H9 (cell line): ENCODE data around the gene PTOV1. TPM values are rescaled to one million over a fixed set of nuclear protein-coding genes. Genes with fewer than 3 reads are reported as not detected.

Experiments
- DNase-seq: peaks from one replicate; pipeline ENCODE4 v3.0.0-alpha.2; 2017
- H2AFZ ChIP-seq: one replicate; pipeline ENCODE4 v1.6.1; 2013; ENCODE audit warnings: mild to moderate bottlenecking, low read length, control low read depth, moderate library complexity
- H2AK5ac ChIP-seq: 2 replicates; pipeline ENCODE4 v1.6.1; 2013; ENCODE audit warnings: low read length, control low read depth, mixed read lengths; ENCODE audit not compliant: insufficient read length
- H2BK120ac ChIP-seq: one replicate; pipeline ENCODE4 v1.6.1; 2013; ENCODE audit warnings: low read depth, mild to moderate bottlenecking, low read length, control low read depth, inconsistent platforms; ENCODE audit not compliant: poor library complexity, severe bottlenecking
- H2BK12ac ChIP-seq: 2 replicates; pipeline ENCODE4 v1.6.1; 2013; ENCODE audit warnings: low read length, control low read depth, mixed read lengths, low read depth; ENCODE audit not compliant: insufficient read length
- H2BK15ac ChIP-seq: 2 replicates; pipeline ENCODE4 v1.6.1; 2013; ENCODE audit warnings: low read depth, low read length, control low read depth
- H2BK20ac ChIP-seq: one replicate; pipeline ENCODE4 v1.6.1; 2013; ENCODE audit warnings: low read depth, mild to moderate bottlenecking, low read length, control low read depth, inconsistent platforms; ENCODE audit not compliant: poor library complexity, severe bottlenecking
- H2BK5ac ChIP-seq: 2 replicates; pipeline ENCODE4 v1.6.1; 2013; ENCODE audit warnings: low read length, control low read depth, mixed read lengths; ENCODE audit not compliant: insufficient read length
- H3K14ac ChIP-seq: 2 replicates; pipeline ENCODE4 v1.6.1; 2013; ENCODE audit warnings: low read length, control low read depth; ENCODE audit not compliant: insufficient read depth
- H3K18ac ChIP-seq: 2 replicates; pipeline ENCODE4 v1.6.1; 2013; ENCODE audit warnings: low read depth, mild to moderate bottlenecking, mixed read lengths, low read length, control low read depth; ENCODE audit not compliant: insufficient read length
- H3K23ac ChIP-seq: 2 replicates; pipeline ENCODE4 v1.6.1; 2013; ENCODE audit warnings: low read length, control low read depth, mixed read lengths, low read depth; ENCODE audit not compliant: insufficient read length
- H3K23me2 ChIP-seq: 2 replicates; pipeline ENCODE4 v1.6.1; 2013; ENCODE audit warnings: low read depth, mild to moderate bottlenecking, mixed read lengths, low read length, control low read depth; ENCODE audit not compliant: insufficient read length, poor library complexity, severe bottlenecking
- H3K27ac ChIP-seq: 2 replicates; pipeline ENCODE4 v1.5.1; 2013; ENCODE audit warnings: low read length, control low read depth, mixed read lengths, low read depth; ENCODE audit not compliant: insufficient read length
- H3K27me3 ChIP-seq: 2 replicates; pipeline ENCODE4 v1.6.1; 2013; ENCODE audit warnings: low read length, control low read depth, inconsistent platforms; ENCODE audit not compliant: insufficient read depth
- H3K4ac ChIP-seq: 2 replicates; pipeline ENCODE4 v1.6.1; 2013; ENCODE audit warnings: low read depth, mild to moderate bottlenecking, control low read depth, inconsistent platforms, low read length, moderate library complexity
- H3K4me1 ChIP-seq: 2 replicates; pipeline ENCODE4 v1.6.1; 2013; ENCODE audit warnings: low read length, control low read depth, inconsistent platforms; ENCODE audit not compliant: insufficient read depth
- H3K4me2 ChIP-seq: 2 replicates; pipeline ENCODE4 v1.6.1; 2013; ENCODE audit warnings: low read length, control low read depth, mixed read lengths; ENCODE audit not compliant: insufficient read length, insufficient read depth
- H3K56ac ChIP-seq: 2 replicates; pipeline ENCODE4 v1.6.1; 2013; ENCODE audit warnings: low read depth, mild to moderate bottlenecking, mixed read lengths, low read length, control low read depth; ENCODE audit not compliant: insufficient read length
- H3K79me1 ChIP-seq: 2 replicates; pipeline ENCODE4 v1.6.1; 2013; ENCODE audit warnings: low read depth, mild to moderate bottlenecking, moderate library complexity, low read length, control low read depth, inconsistent platforms; ENCODE audit not compliant: insufficient read depth, poor library complexity, severe bottlenecking
- H3K79me2 ChIP-seq: 2 replicates; pipeline ENCODE4 v1.6.1; 2013; ENCODE audit warnings: low read length, control low read depth, inconsistent platforms; ENCODE audit not compliant: insufficient read depth
- H3K9ac ChIP-seq: 2 replicates; pipeline ENCODE4 v1.6.1; 2013; ENCODE audit warnings: low read length, control low read depth, mixed read lengths; ENCODE audit not compliant: insufficient read length; ENCODE audit errors: extremely low read depth
- H3K9me3 ChIP-seq: one replicate; pipeline ENCODE4 v1.6.1; 2013; ENCODE audit warnings: low read depth, low read length, inconsistent platforms; ENCODE audit not compliant: control insufficient read depth
- H3T11ph ChIP-seq: one replicate; pipeline ENCODE4 v1.6.1; 2013; ENCODE audit warnings: mild to moderate bottlenecking, low read length, control low read depth, inconsistent platforms
- H4K20me1 ChIP-seq: one replicate; pipeline ENCODE4 v1.6.1; 2013; ENCODE audit not compliant: control insufficient read depth, insufficient read length, insufficient read depth
- H4K5ac ChIP-seq: 2 replicates; pipeline ENCODE4 v1.6.1; 2013; ENCODE audit warnings: low read depth, mild to moderate bottlenecking, mixed read lengths, low read length, control low read depth; ENCODE audit not compliant: insufficient read length
- H4K8ac ChIP-seq: replicated peaks from 2 replicates; pipeline ENCODE4 v1.6.1; 2013; ENCODE audit warnings: low read length, control low read depth, mixed read lengths, low read depth; ENCODE audit not compliant: insufficient read length
- H4K91ac ChIP-seq: 2 replicates; pipeline ENCODE4 v1.6.1; 2013; ENCODE audit warnings: low read depth, mild to moderate bottlenecking, moderate library complexity, mixed read lengths, low read length, control low read depth; ENCODE audit not compliant: insufficient read length
- H3K27ac Mint-ChIP-seq, 3 experiments: 2 replicates in 2 of 3; 3 replicates in 1 of 3; pipeline ENCODE4 v1.8.0; 2020 to 2021; ENCODE audit warnings: mixed read lengths in 3 of 3, mild to moderate bottlenecking in 1 of 3, moderate library complexity in 1 of 3
- H3K27me3 Mint-ChIP-seq: 2 replicates; pipeline ENCODE4 v1.8.0; 2021; ENCODE audit warnings: low read depth, mild to moderate bottlenecking, moderate library complexity, mixed read lengths
- H3K36me3 Mint-ChIP-seq, 3 experiments: 2 replicates in 2 of 3; 3 replicates in 1 of 3; pipeline ENCODE4 v1.8.0; 2020 to 2021; ENCODE audit warnings: low read depth in 3 of 3, mixed read lengths in 3 of 3; ENCODE audit not compliant: insufficient read depth in 1 of 3
- H3K4me1 Mint-ChIP-seq, 2 experiments: 2 replicates each; pipeline ENCODE4 v1.8.0; 2020; ENCODE audit warnings: mixed read lengths in 2 of 2
- H3K4me3 Mint-ChIP-seq, 2 experiments: 2 replicates in 1 of 2; 3 replicates in 1 of 2; pipeline ENCODE4 v1.8.0; 2020 to 2021; ENCODE audit warnings: mild to moderate bottlenecking in 2 of 2, mixed read lengths in 2 of 2, moderate library complexity in 1 of 2
- H3K9me3 Mint-ChIP-seq, 2 experiments: 2 replicates in 1 of 2; 3 replicates in 1 of 2; pipeline ENCODE4 v1.8.0; 2020; ENCODE audit warnings: mild to moderate bottlenecking in 2 of 2, mixed read lengths in 2 of 2, moderate library complexity in 1 of 2
- CTCF ChIP-seq: fragments of 200-600 bp; sonication (generic); conservative IDR thresholded peaks from 3 replicates; pipeline ENCODE4 v1.8.0; 2021; ENCODE audit warnings: antibody characterized with exemption, mild to moderate bottlenecking
- WGBS: extraction: QIAGEN DNeasy Blood & Tissue Kit; methylation state at CpG from one replicate; pipeline ENCODE4 v1.1.7; 2013; ENCODE audit warnings: missing lambda C conversion rate, low lambda C conversion rate, mixed read lengths; ENCODE audit not compliant: insufficient read length; ENCODE audit errors: extremely low coverage; 5-methylcytosine and 5-hydroxymethylcytosine counted together
- total RNA-seq: library from RNA; stranded (reverse); gene quantifications from 2 replicates; pipeline ENCODE4 v1.2.1, GENCODE V29; 2021

PTOV1 gene
- total RNA-seq, 1 experiment from 2014 or later = 309 TPM

- Histone ChIP-seq H3K79me2 (no peaks in the 10 kb centered on the region), H2BK5ac (no peak overlapping the region), H3T11ph (no peak overlapping the region), H4K91ac (no peak overlapping the region), H3K14ac (peak overlapping the region; percentile 75; the same call in 1 of the 2 replicates), H4K5ac (no peak overlapping the region), H4K20me1 (no peaks in the 10 kb centered on the region), H3K4ac (no peak overlapping the region), H3K27me3 (no peaks in the 10 kb centered on the region), H2BK12ac (no peak overlapping the region), H3K23ac (no peak overlapping the region), H3K23me2 (no peaks in the 10 kb centered on the region), H3K56ac (no peak overlapping the region), H2BK15ac (no peak overlapping the region), H3K27ac (no peak overlapping the region), H3K79me1 (no peaks in the 10 kb centered on the region), H2AFZ (no peak overlapping the region), H2AK5ac (no peak overlapping the region), H4K8ac (no peak overlapping the region), H2BK120ac (no peak overlapping the region), H3K9ac (no peak overlapping the region), H3K4me2 (no peak overlapping the region), H3K18ac (no peak overlapping the region), H3K9me3 (no peaks in the 10 kb centered on the region), H2BK20ac (no peak overlapping the region), H3K4me1 (no peaks in the 10 kb centered on the region)
- peaks cover 0 to 4% of the 10 kb centered on the region in 2 experiments; a peak in 1 of 5 replicates for H3K9me3 Mint-ChIP-seq
- TF ChIP-seq CTCF = no peak
- H3K27me3 Mint-ChIP-seq = peaks cover 1% of the 10 kb centered on the region
- peak overlapping the region in 1 of 3 experiments; percentile 15; a peak in 1 of 7 replicates for H3K27ac Mint-ChIP-seq
- peaks cover 11 to 26% (median 20%) of the 10 kb centered on the region in 3 experiments for H3K36me3 Mint-ChIP-seq
- no peak for DNase-seq
- WGBS = no CpG with 5 or more reads among the region's 18 CpGs
- no peak overlapping the region for H3K4me3 Mint-ChIP-seq
- H3K4me1 Mint-ChIP-seq = peaks cover 3 to 5% of the 10 kb centered on the region in 2 experiments; a peak in 2 of 4 replicates
These were observed 6.5 kb upstream of the PTOV1 start for GRCh38 chr19:49844138-49845095.
